ENCODE data around the gene SMPD3. TPM values are rescaled to one million over a fixed set of nuclear protein-coding genes. Genes with fewer than 3 reads are reported as not detected.

SMPD3 gene
- total RNA-seq, 4 donors from 2014 or later, result under 0.01 to 2.6 (median 0.75) TPM

- Histone ChIP-seq H3K4me1 (no peaks in the 10 kb centered on the region), H3K27me3 (no peaks in the 10 kb centered on the region), H3K27ac (no peak overlapping the region), H3K36me3 (no peaks in the 10 kb centered on the region), H3K4me3 (no peak overlapping the region), H3K9me3 (no peaks in the 10 kb centered on the region)
- intact Hi-C loops (cut with DNase I; ENCODE audit: low total_unique reads), result no loop called here
- TF ChIP-seq POLR2A (IDR thresholded peaks at IDR 0.05) (no peak), CTCF (IDR thresholded peaks at IDR 0.05) (no peak)
- no peak for DNase-seq
Measured at GRCh38 chr16:68380676-68381362, 67.5 kb downstream of the SMPD3 start.

DNA sequence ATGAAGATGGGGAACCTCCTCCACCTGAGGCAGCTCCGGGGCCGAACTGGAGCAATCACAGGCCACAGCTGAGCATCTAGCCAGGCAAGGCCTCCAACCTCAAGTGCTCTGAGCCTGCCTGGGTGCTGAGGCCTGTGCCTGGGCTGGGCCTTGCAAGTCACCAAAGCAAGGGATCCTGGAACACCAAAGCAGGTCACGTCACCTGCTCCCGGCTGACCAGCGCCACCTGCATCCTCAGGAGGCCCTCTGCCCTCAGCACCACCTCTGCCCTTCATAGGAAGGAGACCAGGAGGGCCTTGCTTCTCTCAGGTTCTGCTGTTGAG lies 68.0 kb downstream of the SMPD3 start:
- DNase-seq, result no peak
- intact Hi-C loops (cut with DNase I; ENCODE audit: low total_unique reads), result no loop called here
- H3K36me3 ChIP-seq, result no peaks in the 10 kb centered on the region
- no peaks in the 10 kb centered on the region for H3K4me1 ChIP-seq
- TF ChIP-seq POLR2A (IDR thresholded peaks at IDR 0.05) (no peak), CTCF (IDR thresholded peaks at IDR 0.05) (no peak)
- H3K27me3 ChIP-seq, result no peaks in the 10 kb centered on the region
- no peak overlapping the region for H3K27ac ChIP-seq
- H3K9me3 ChIP-seq, result no peaks in the 10 kb centered on the region
- H3K4me3 ChIP-seq, result no peak overlapping the region

GRCh38 chr16:68379472-68380347 lies 68.6 kb downstream of the SMPD3 start:
- H3K27me3 ChIP-seq, result no peaks in the 10 kb centered on the region
- no peak overlapping the region for H3K27ac ChIP-seq
- no peak for DNase-seq
- H3K9me3 ChIP-seq, result no peaks in the 10 kb centered on the region
- TF ChIP-seq CTCF (IDR thresholded peaks at IDR 0.05), result no peak
- TF ChIP-seq POLR2A (IDR thresholded peaks at IDR 0.05), result no peak
- H3K4me1 ChIP-seq, result no peaks in the 10 kb centered on the region
- intact Hi-C loops (cut with DNase I; ENCODE audit: low total_unique reads), result no loop called here
- no peak overlapping the region for H3K4me3 ChIP-seq
- no peaks in the 10 kb centered on the region for H3K36me3 ChIP-seq

- DNase-seq, result no peak
- H3K9me3 ChIP-seq, result no peaks in the 10 kb centered on the region
- no peak overlapping the region for H3K4me3 ChIP-seq
- H3K4me1 ChIP-seq, result no peaks in the 10 kb centered on the region
- intact Hi-C loops (cut with DNase I; ENCODE audit: low total_unique reads), result no loop called here
- H3K27ac ChIP-seq, result no peak overlapping the region
- H3K27me3 ChIP-seq, result no peaks in the 10 kb centered on the region
- no peaks in the 10 kb centered on the region for H3K36me3 ChIP-seq
- TF ChIP-seq POLR2A (IDR thresholded peaks at IDR 0.05) (no peak), CTCF (IDR thresholded peaks at IDR 0.05) (no peak)
Measured at GRCh38 chr16:68378436-68379415, 69.6 kb downstream of the SMPD3 start.

All from uterus (tissue), 4 donors.